HepG2 (cell line): ENCODE measurements around the gene KIAA1958. TPM values are rescaled to one million over a fixed set of nuclear protein-coding genes. Genes with fewer than 3 reads are reported as not detected.

Source experiments
- ATAC-seq: fragments of 200-7000 bp; cut with Tn5 transposase; 3 replicates; pipeline ENCODE4 v1.9.1; 2020; ENCODE audit warnings: mild to moderate bottlenecking, moderate library complexity
- BruUV-seq: library from RNA; stranded (reverse); fragments of 400-500 nt; replicated peaks from 2 replicates; lab custom pipeline; 2021; lab: Mats Ljungman, UMichigan
- CTCF ChIA-PET: fragments of 300-600 bp; formaldehyde crosslinking; extraction: SDS; loops from one replicate; lab custom pipeline; 2021; ENCODE audit warnings: low total read pairs, inconsistent platforms, low intra/inter-chr PET ratio; lab: Yijun Ruan, JAX
- POLR2A ChIA-PET: fragments of 350-600 bp; sonication (Branson Sonifier 250); formaldehyde crosslinking; loops from one replicate; lab custom pipeline; 2020; ENCODE audit warnings: antibody characterized with exemption, inconsistent platforms; lab: Yijun Ruan, JAX
- DNase-seq: peaks from one replicate; pipeline ENCODE4 v3.0.0-alpha.2; 2015; ENCODE audit warnings: low spot score
- FAIRE-seq: peaks from 3 replicates; lab custom pipeline; 2011; peaks lifted over from hg19 to GRCh38; lab: Jason Lieb, UNC
- H2AFZ ChIP-seq: one replicate; pipeline ENCODE4 v1.6.1; 2011; ENCODE audit warnings: low read length, inconsistent platforms
- H3K27ac ChIP-seq: fragments of 300-600 bp; 3 replicates; pipeline ENCODE4 v1.8.0; 2011; ENCODE audit warnings: mixed run types, mild to moderate bottlenecking, mixed read lengths, low read length, inconsistent platforms; ENCODE audit not compliant: insufficient read depth; ENCODE audit errors: extremely low read length
- H3K27me3 ChIP-seq, 2 experiments: fragments of 200-600 bp in 1 of 2; 2 replicates in 1 of 2; 3 replicates in 1 of 2; pipeline versions ENCODE4 v1.6.0 to v1.8.0; 2011; ENCODE audit warnings: low read length in 2 of 2, mild to moderate bottlenecking in 2 of 2, moderate library complexity in 2 of 2, inconsistent platforms in 1 of 2; ENCODE audit not compliant: insufficient read depth in 2 of 2, control insufficient read depth in 1 of 2
- H3K36me3 ChIP-seq, 2 experiments: fragments of 200-600 bp in 1 of 2; replicated peaks in 1 of 2; 2 replicates in 1 of 2; 3 replicates in 1 of 2; pipeline versions ENCODE4 v1.5.1 to v1.8.0; 2011; ENCODE audit warnings: low read length in 2 of 2, inconsistent platforms in 1 of 2; ENCODE audit not compliant: insufficient read depth in 2 of 2, control insufficient read depth in 1 of 2
- H3K4me1 ChIP-seq: 2 replicates; pipeline ENCODE4 v1.5.1; 2012; ENCODE audit warnings: low read length, inconsistent platforms; ENCODE audit not compliant: insufficient read depth
- H3K4me2 ChIP-seq: 2 replicates; pipeline ENCODE4 v1.6.0; 2011; ENCODE audit warnings: low read depth, low read length, inconsistent platforms
- H3K4me3 ChIP-seq, 3 experiments: fragments of 200-600 bp in 1 of 3; sonication (generic), shearing (Covaris generic) in 1 of 3; replicated peaks in 1 of 3; 2 replicates each; pipeline ENCODE4 v1.5.1; 2011 to 2016; ENCODE audit warnings: low read length in 3 of 3, inconsistent platforms in 2 of 3, low read depth in 2 of 3, mild to moderate bottlenecking in 2 of 3, control low read depth in 1 of 3, mixed read lengths in 1 of 3; ENCODE audit not compliant: insufficient read depth in 1 of 3
- H3K79me2 ChIP-seq: one replicate; pipeline ENCODE4 v1.6.1; 2011; ENCODE audit warnings: low read length, inconsistent platforms; ENCODE audit not compliant: insufficient read depth
- H3K9ac ChIP-seq: 2 replicates; pipeline ENCODE4 v1.6.0; 2011; ENCODE audit warnings: mild to moderate bottlenecking, low read depth, low read length, inconsistent platforms; ENCODE audit not compliant: insufficient read depth
- H3K9me3 ChIP-seq: 2 replicates; pipeline ENCODE4 v1.5.1; 2012; ENCODE audit warnings: mild to moderate bottlenecking, low read length
- H4K20me1 ChIP-seq: 2 replicates; pipeline ENCODE4 v1.6.0; 2011; ENCODE audit warnings: inconsistent platforms, mild to moderate bottlenecking, low read length, moderate library complexity; ENCODE audit not compliant: insufficient read depth
- SRSF4 ChIP-seq: fragments of 200-400 bp; formaldehyde crosslinking; IDR thresholded peaks from one replicate; pipeline ENCODE4 v1.6.1; 2018; ENCODE audit warnings: mild to moderate bottlenecking, low read depth, low read length, moderate library complexity; ENCODE audit not compliant: poor library complexity, severe bottlenecking
- ZNF292 ChIP-seq: sonication (generic); formaldehyde crosslinking; IDR thresholded peaks from 2 replicates; pipeline ENCODE4 v1.8.1; 2022; ENCODE audit warnings: mild to moderate bottlenecking, low read depth, missing genetic modification reagents, borderline replicate concordance
- WGBS: methylation state at CpG from one replicate; pipeline ENCODE4 v1.1.6; 2017; ENCODE audit warnings: low lambda C conversion rate; 5-methylcytosine and 5-hydroxymethylcytosine counted together
- in situ Hi-C: cut with HindIII; loops from 2 replicates; pipeline ENCODE4 v1.10.0; 2017; ENCODE audit warnings: low pct_unique_long_range_greater_than_20kb; ENCODE audit not compliant: extremely low pct_ligation_motif_present
- intact Hi-C: fragments of 100-400 bp; cut with micrococcal nuclease; formaldehyde crosslinking; loops from one replicate; pipeline ENCODE4 v1.10.0; 2022; ENCODE audit not compliant: unreplicated experiment
- polyA plus RNA-seq, 8 experiments: library from polyadenylated mRNA; depleted of rRNA in 3 of 8; stranded (reverse) in 7 of 8; unstranded in 1 of 8; fragments of >200 nt; fragmentation: Illumina TruSeq in 4 of 8; extraction: Trizol in 4 of 8; gene quantifications; 2 replicates each; pipeline versions ENCODE4 v1.2.1 to v1.2.3, GENCODE V29; 2011 to 2016; ENCODE audit warnings: low read depth in 4 of 8, missing spikeins in 1 of 8, mixed read lengths in 1 of 8; ENCODE audit not compliant: insufficient read depth in 1 of 8
- total RNA-seq, 5 experiments: library from RNA; depleted of rRNA; stranded (reverse); fragments of >200 nt; fragmentation: Illumina TruSeq; extraction: Trizol; gene quantifications; 2 replicates each; pipeline ENCODE4 v1.2.3, GENCODE V29; 2016; ENCODE audit warnings: low read depth in 1 of 5
- TF ChIP-seq, protein P1 (sequence below): sonication (generic); formaldehyde crosslinking; IDR thresholded peaks from 2 replicates; pipeline ENCODE4 v1.4.0; 2020; ENCODE audit warnings: low read depth, mild to moderate bottlenecking, missing genetic modification reagents
- TF ChIP-seq, protein P2 (sequence below): sonication (generic); formaldehyde crosslinking; IDR thresholded peaks from 2 replicates; pipeline ENCODE4 v1.8.1; 2023; ENCODE audit warnings: missing genetic modification reagents, inconsistent platforms, borderline replicate concordance
- TF ChIP-seq, protein P3 (sequence below): sonication (generic); formaldehyde crosslinking; IDR thresholded peaks from 2 replicates; pipeline ENCODE4 v1.5.0; 2020; ENCODE audit warnings: mild to moderate bottlenecking, missing genetic modification reagents

Gene KIAA1958
- total and polyA plus RNA-seq, 2 of the 13 experiments (the other 11 are each of a cell fraction or from before 2014, with no cell fraction given): 8.5 to 10.3 TPM

DNA sequence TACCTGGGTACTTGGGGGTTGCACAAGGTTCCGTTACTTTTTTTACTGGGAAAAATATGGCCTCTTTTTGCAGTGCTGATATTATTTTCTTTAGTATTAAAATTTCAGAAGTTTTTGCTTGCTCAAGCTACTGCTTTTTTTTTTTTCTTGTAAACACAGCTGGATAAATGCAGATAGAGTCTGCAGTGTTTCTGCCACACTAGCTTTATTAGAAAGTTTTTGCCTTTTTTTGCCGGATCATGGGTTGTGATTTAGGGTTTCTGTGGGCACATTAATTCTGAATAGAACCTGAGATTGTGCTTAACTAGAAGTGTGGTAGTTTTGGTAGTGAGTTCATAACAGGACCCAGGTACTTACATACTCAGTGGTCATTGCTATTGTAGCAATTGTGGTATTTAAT, 19.9 kb downstream of the KIAA1958 start:
- peak; percentile 32 for ATAC-seq
- Histone ChIP-seq H3K79me2 (peaks cover 91% of the 10 kb centered on the region), H3K9ac (no peak overlapping the region), H4K20me1 (peaks cover 26% of the 10 kb centered on the region), H3K4me3 (no peak overlapping the region), H3K36me3 (no peaks in the 10 kb centered on the region; a peak in 1 of 5 replicates), H3K27ac (peak overlapping the region; percentile 51), H3K4me2 (no peak overlapping the region), H3K9me3 (no peaks in the 10 kb centered on the region), H3K4me1 (peaks cover 89% of the 10 kb centered on the region), H3K27me3 (no peaks in the 10 kb centered on the region), H2AFZ (no peak overlapping the region)
- ChIA-PET POLR2A (interaction anchor here (1.3 to 1.4 kb wide), 3 partner anchors 11 to 20 kb away, joined by 3 to 4 read pairs (median 3); partner anchors contain the start of gene KIAA1958), CTCF (no interaction called here)
- FAIRE-seq: no peak
- in situ Hi-C loops (no loop called here), intact Hi-C loops (no loop called here)
- no TSS peak for BruUV-seq
- DNase-seq: no peak
- WGBS: 87% methylated on average over 2 of the region's 2 CpGs
- TF ChIP-seq SRSF4: no peak
- TF ChIP-seq, protein P1, sequence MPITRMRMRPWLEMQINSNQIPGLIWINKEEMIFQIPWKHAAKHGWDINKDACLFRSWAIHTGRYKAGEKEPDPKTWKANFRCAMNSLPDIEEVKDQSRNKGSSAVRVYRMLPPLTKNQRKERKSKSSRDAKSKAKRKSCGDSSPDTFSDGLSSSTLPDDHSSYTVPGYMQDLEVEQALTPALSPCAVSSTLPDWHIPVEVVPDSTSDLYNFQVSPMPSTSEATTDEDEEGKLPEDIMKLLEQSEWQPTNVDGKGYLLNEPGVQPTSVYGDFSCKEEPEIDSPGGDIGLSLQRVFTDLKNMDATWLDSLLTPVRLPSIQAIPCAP (CRISPR knock-in tag): no peak

DNA sequence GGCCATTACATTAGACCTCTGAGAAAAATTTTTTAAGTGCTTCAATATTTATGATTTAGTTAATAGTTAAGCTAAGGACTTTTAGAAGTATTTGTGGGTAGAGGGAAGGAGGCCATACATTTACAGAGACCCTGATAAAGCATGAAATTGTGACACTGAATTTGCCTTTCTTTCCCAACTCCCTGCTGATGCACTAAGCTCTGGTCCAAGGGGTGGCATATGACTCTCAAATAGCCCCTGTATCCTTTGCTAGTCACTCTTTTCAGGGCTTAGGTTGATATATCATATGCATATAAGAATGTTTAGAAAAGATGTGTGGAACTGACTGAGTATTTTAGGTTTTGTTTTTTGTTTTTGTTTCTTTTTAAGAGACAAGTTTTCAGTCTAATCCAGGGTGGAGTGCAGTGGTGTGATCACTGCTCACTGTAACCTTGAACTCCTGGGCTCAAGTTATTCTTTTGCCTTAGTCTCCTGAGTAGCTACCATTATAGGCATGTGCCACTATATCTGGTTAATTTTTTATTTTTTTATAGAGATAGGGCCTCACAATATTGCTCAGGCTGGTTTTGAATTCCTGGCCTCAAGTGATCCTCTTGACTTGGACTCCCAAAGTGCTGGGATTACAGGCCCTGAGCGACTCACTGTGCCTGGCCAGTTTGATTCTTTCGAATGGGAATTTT, 20.5 kb downstream of the KIAA1958 start:
- Histone ChIP-seq H3K4me2 (peak overlapping the region; percentile 16; the same call in 1 of the 2 replicates), H3K9ac (no peak overlapping the region), H2AFZ (no peak overlapping the region), H3K27ac (peak overlapping the region; percentile 51), H3K79me2 (peaks cover 90% of the 10 kb centered on the region), H3K27me3 (no peaks in the 10 kb centered on the region), H3K4me3 (no peak overlapping the region; a peak in 1 of 6 replicates), H3K4me1 (peaks cover 84% of the 10 kb centered on the region), H4K20me1 (peaks cover 26% of the 10 kb centered on the region), H3K36me3 (no peaks in the 10 kb centered on the region), H3K9me3 (no peaks in the 10 kb centered on the region)
- POLR2A ChIA-PET: interaction anchor here (1.3 to 1.4 kb wide), 3 partner anchors 11 to 21 kb away, joined by 3 to 4 read pairs (median 3); partner anchors contain the start of gene KIAA1958
- peak; percentile 30 for FAIRE-seq
- peak; percentile 67 for ATAC-seq
- DNase-seq: no peak
- intact Hi-C loops: no loop called here
- WGBS: 94% methylated on average over 2 of the region's 2 CpGs
- BruUV-seq: no TSS peak
- CTCF ChIA-PET: no interaction called here
- in situ Hi-C loops: no loop called here
- TF ChIP-seq, protein P2, sequence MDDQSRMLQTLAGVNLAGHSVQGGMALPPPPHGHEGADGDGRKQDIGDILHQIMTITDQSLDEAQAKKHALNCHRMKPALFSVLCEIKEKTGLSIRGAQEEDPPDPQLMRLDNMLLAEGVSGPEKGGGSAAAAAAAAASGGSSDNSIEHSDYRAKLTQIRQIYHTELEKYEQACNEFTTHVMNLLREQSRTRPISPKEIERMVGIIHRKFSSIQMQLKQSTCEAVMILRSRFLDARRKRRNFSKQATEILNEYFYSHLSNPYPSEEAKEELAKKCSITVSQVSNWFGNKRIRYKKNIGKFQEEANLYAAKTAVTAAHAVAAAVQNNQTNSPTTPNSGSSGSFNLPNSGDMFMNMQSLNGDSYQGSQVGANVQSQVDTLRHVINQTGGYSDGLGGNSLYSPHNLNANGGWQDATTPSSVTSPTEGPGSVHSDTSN (CRISPR knock-in tag): no peak
- TF ChIP-seq ZNF292 (CRISPR knock-in tag): no peak
- TF ChIP-seq, protein P3, sequence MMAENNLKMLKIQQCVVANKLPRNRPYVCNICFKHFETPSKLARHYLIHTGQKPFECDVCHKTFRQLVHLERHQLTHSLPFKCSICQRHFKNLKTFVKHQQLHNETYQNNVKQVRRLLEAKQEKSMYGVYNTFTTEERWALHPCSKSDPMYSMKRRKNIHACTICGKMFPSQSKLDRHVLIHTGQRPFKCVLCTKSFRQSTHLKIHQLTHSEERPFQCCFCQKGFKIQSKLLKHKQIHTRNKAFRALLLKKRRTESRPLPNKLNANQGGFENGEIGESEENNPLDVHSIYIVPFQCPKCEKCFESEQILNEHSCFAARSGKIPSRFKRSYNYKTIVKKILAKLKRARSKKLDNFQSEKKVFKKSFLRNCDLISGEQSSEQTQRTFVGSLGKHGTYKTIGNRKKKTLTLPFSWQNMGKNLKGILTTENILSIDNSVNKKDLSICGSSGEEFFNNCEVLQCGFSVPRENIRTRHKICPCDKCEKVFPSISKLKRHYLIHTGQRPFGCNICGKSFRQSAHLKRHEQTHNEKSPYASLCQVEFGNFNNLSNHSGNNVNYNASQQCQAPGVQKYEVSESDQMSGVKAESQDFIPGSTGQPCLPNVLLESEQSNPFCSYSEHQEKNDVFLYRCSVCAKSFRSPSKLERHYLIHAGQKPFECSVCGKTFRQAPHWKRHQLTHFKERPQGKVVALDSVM: peak; percentile 19; the same call in 1 of the 2 replicates
